Amniotic epithelial cell (primary cell): ENCODE results near the gene CCL2.

Source experiments
- DNase-seq: peaks from one replicate; pipeline ENCODE4 v3.0.0-alpha.2; 2010; ENCODE audit warnings: low read depth

CCL2 gene

DNA sequence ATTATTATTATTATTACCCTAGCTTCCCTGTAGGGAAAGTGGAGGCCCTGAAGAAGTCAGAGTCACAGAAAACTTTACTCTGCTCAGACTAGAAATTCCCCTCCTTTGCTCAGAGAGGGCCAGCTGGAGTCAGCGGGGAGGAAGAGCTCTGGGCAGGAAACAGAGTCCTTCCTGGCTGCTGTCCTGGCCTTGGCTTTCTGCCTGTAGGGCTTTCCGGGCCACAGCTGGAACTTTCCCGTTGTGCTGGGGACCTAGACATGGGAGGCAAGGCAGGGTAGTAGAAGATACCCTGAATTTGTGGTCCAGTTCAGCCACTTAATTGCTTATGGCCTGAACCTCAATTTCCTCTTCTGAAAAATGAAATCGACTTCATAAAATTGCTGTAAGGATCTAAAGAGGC, 14.0 kb upstream of the CCL2 start:
- no peak for DNase-seq

GRCh38 chr17:34242587-34243363, 12.3 kb upstream of the CCL2 start:
- no peak for DNase-seq

GRCh38 chr17:34243364-34244320, 11.4 kb upstream of the CCL2 start:
- no peak for DNase-seq

- DNase-seq: no peak
These were observed 9.7 kb upstream of the CCL2 start for GRCh38 chr17:34245351-34245905.

DNA sequence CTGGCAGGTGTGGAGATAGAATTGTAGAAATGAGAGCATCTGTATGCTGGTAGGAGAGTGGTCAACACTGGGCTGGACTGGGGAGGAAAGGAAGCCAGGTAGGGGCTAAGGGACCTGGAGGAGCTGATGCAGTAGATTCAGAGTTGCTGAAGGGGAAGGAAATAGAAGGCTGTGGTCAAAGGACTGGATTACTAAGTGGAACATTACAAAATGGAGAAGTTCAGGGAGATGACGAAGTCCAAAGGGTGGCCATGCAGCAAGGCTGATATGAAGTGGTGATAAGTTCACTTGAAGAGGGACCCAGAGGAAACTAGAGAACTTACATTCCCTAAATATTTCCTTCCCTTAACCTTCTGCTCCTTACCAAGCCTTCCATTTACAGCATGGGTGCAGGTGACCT, 8.6 kb upstream of the CCL2 start:
- no peak for DNase-seq

GRCh38 chr17:34246881-34247280, 8.2 kb upstream of the CCL2 start:
- no peak for DNase-seq

GRCh38 chr17:34248511-34249024, 6.5 kb upstream of the CCL2 start:
- no peak for DNase-seq

DNA sequence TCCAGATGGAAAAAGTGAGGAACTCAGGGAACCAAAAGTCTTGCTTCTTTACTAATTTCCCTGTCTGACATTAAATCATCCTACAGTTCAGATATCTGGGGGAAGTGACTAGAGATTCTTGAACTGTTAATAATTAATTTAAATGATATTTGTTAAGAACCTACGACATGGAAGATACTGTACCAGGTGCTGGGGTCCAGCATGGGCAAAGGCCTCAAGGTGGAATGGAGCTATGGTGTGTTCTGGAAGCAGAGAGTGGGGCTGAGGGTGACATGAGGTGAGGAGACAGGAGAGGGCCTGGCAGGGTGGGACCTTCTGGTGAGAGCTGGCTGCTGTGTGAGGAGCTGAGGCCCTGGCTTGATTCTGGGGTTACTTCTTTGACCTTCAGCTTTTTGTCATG, 6.0 kb upstream of the CCL2 start:
- DNase-seq: no peak

GRCh38 chr17:34249478-34249877, 5.6 kb upstream of the CCL2 start:
- DNase-seq: no peak

- no peak for DNase-seq
These were observed 3.9 kb upstream of the CCL2 start for GRCh38 chr17:34251186-34251585.

DNA sequence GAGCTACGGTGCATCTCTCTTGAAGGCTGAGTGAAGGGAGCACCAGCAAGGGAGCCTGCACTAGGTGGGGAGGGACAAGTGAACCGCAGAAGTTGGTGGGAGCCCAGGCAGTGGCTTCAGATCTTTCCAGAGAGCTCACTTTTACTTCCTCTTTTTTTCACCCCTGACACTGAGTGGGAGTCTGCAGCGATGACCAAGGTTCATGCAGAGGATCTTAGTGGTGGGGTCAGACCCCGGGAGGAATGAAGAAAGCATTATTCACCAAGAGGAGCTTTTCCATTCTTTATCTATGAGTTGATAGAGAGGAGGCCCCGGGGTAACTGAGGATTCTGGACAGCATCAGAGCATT, 3.0 kb upstream of the CCL2 start:
- DNase-seq: no peak

GRCh38 chr17:34252444-34253138, 2.5 kb upstream of the CCL2 start:
- no peak for DNase-seq

DNA sequence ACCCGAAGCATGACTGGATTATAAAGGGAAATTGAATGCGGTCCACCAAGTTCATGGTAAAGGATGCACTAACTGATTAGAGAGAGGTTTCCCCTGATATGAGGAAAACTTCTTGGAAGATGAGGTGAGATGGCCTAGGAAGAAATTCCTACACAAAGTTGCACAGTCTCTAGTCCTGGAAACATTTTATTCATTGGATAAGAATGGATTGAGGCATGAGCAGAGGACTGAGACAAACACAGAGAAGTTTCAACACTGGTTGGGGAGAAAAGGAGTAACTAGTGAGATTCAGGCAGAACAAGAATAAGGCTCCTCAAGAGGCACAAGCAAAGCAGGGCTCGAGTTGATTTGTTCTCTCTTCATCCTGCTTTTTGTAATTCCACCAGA, 2.0 kb upstream of the CCL2 start:
- no peak for DNase-seq

GRCh38 chr17:34254146-34254545, 939 bp upstream of the CCL2 start:
- DNase-seq: no peak

GRCh38 chr17:34255381-34255732, 272 bp downstream of the CCL2 start:
- DNase-seq: no peak

DNA sequence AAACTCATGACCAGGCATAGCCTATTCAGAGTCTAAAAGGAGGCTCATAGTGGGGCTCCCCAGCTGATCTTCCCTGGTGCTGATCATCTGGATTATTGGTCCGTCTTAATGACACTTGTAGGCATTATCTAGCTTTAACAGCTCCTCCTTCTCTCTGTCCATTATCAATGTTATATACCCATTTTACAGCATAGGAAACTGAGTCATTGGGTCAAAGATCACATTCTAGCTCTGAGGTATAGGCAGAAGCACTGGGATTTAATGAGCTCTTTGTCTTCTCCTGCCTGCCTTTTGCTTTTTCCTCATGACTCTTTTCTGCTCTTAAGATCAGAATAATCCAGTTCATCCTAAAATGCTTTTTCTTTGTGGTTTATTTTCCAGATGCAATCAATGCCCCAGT, 756 bp downstream of the CCL2 start:
- DNase-seq: no peak

DNA sequence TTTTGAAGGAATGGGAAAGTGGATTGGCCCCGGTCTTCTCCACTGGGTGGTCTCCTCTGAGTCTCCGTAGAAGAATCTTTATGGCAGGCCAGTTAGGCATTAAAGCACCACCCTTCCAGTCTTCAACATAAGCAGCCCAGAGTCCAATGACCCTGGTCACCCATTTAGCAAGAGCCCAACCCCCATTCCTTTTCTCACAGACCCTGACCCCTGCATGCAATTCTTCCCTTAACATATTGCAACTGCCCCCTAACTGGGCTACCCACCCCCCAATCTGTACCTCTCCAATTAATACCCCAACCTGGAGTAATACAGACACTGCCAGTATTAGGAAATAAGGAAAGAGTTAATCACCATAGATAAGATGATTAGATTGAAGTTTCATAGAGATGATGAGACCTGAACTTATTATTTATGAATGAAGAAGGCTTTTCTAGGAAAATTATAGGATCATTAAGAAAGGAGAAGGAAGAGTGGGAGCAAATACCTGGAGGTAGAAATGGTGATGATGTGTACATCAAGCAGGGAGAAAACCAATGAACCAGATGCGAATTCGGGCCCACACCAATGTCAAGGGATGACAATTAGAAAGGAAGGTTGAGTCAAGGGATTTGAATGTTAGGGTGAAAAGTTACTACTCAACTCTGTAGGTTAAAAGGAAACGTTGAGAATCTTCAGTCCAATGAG, 2.4 kb downstream of the CCL2 start:
- DNase-seq: no peak

GRCh38 chr17:34257986-34258326, 2.9 kb downstream of the CCL2 start:
- DNase-seq: no peak

- DNase-seq: no peak
These were observed 4.1 kb downstream of the CCL2 start for GRCh38 chr17:34259146-34259545.

DNA sequence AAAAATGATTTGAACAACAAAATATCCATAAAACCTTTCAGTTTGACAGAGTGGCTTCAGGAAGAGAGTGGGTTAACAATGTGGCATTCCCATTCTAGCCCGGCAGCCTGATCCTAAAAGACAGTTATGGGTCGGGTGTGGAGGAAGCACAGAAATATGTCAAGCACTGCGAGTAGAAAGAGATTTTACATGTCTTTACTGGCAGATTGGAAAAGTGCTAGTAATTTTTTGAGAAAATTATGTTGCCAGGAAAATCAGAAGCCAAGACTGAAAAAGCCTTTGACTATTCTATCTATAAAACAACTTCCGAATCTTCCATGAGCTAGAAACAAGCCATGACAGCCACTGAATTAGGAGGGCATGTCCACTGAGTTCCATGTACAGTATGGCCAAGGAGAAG, 5.8 kb downstream of the CCL2 start:
- DNase-seq: no peak

DNA sequence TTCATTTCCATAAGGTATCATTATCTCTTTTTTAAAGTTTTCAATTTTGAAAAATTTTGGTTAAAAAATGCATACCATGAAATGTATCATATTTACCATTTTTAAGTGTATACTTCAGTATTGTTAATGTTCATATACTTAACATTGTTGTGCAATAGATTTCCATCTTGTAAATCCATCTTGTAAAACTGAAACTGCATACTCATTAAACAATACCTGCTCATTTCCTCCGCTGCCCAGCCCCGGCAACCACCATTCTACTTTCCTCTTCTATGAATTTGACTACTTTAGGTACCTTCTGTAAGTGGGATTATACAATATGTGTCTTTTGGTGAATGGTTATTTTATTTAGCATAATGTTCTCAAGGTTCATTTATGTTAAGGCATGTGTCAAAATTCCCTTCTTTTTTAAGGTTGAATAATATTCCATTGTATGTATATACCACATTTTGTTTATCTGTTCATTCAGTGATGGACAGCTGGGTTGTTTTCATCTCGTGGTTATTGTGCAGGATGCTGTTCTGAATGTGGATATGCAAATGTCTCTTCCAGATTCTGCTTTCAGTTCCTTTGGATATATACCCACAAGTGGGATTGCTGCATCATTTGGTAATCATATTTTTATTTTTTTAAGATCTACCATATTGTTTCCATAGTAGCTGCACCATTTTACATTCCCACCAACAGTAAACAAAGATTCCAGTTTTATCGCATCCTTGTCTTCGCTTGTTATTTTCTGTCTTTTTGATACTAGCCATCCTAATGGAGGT, 6.7 kb downstream of the CCL2 start:
- no peak for DNase-seq
